OCI-LY1 (cell line): ENCODE measurements around the gene AXIN1.
A peak's percentile ranks its signal among the peaks of the same experiment; 100 is the strongest.

Experiments
- H2AFZ ChIP-seq: fragments of 200-600 bp; sonication (generic), shearing (Covaris generic); 2 replicates; pipeline ENCODE4 v1.6.0; 2014; ENCODE audit warnings: antibody characterized with exemption, mild to moderate bottlenecking, low read length
- H3F3A ChIP-seq: fragments of 200-600 bp; sonication (generic), shearing (Covaris generic); 2 replicates; pipeline ENCODE4 v1.6.0; 2014; ENCODE audit warnings: mild to moderate bottlenecking, antibody characterized with exemption, low read length, moderate library complexity; ENCODE audit not compliant: insufficient read depth
- H3K27ac ChIP-seq: fragments of 200-600 bp; sonication (generic); 2 replicates; pipeline ENCODE4 v1.5.1; 2014; ENCODE audit warnings: low read length, mixed run types, mild to moderate bottlenecking, low read depth; ENCODE audit not compliant: poor library complexity, severe bottlenecking
- H3K27me3 ChIP-seq: fragments of 200-600 bp; sonication (generic); 2 replicates; pipeline ENCODE4 v1.6.0; 2014; ENCODE audit warnings: antibody characterized with exemption, mild to moderate bottlenecking, low read length, moderate library complexity; ENCODE audit not compliant: insufficient read depth
- H3K36me3 ChIP-seq: fragments of 200-600 bp; sonication (generic); 2 replicates; pipeline ENCODE4 v1.6.1; 2014; ENCODE audit warnings: mild to moderate bottlenecking, antibody characterized with exemption, low read length, moderate library complexity, mixed read lengths; ENCODE audit not compliant: insufficient read depth
- H3K4me1 ChIP-seq: fragments of 200-600 bp; sonication (generic); 2 replicates; pipeline ENCODE4 v1.5.1; 2014; ENCODE audit warnings: mild to moderate bottlenecking, low read length, moderate library complexity; ENCODE audit not compliant: insufficient read depth, severe bottlenecking
- H3K4me2 ChIP-seq: fragments of 200-600 bp; sonication (generic), shearing (Covaris generic); 2 replicates; pipeline ENCODE4 v1.6.1; 2014; ENCODE audit warnings: low read length
- H3K4me3 ChIP-seq: fragments of 200-600 bp; sonication (generic); 2 replicates; pipeline ENCODE4 v1.5.1; 2014; ENCODE audit warnings: low read length, low read depth, mild to moderate bottlenecking, mixed read lengths; ENCODE audit not compliant: poor library complexity, severe bottlenecking
- H3K79me2 ChIP-seq: fragments of 200-600 bp; shearing (Covaris generic); 2 replicates; pipeline ENCODE4 v1.6.1; 2016; ENCODE audit warnings: mixed run types, low read length, mixed read lengths; ENCODE audit not compliant: insufficient read depth
- H3K9ac ChIP-seq: fragments of 200-600 bp; sonication (generic), shearing (Covaris generic); 2 replicates; pipeline ENCODE4 v1.6.1; 2014; ENCODE audit warnings: mild to moderate bottlenecking, low read length, mixed read lengths
- H3K9me2 ChIP-seq: fragments of 200-600 bp; sonication (generic), shearing (Covaris generic); 2 replicates; pipeline ENCODE4 v1.6.1; 2014; ENCODE audit warnings: low read depth, mild to moderate bottlenecking, low read length, mixed read lengths
- H3K9me3 ChIP-seq: fragments of 200-600 bp; shearing (Covaris generic); 2 replicates; pipeline ENCODE4 v1.6.1; 2014; ENCODE audit warnings: low read length, mixed read lengths
- H4K20me1 ChIP-seq: fragments of 200-600 bp; sonication (generic), shearing (Covaris generic); 2 replicates; pipeline ENCODE4 v1.6.0; 2016; ENCODE audit warnings: mild to moderate bottlenecking, low read length; ENCODE audit not compliant: insufficient read depth
- EZH2 ChIP-seq: fragments of 200-600 bp; sonication (generic), shearing (Covaris generic); IDR thresholded peaks from 2 replicates; pipeline ENCODE4 v1.8.0; 2017; ENCODE audit warnings: borderline replicate concordance, mixed run types, mild to moderate bottlenecking, antibody characterized with exemption, low read length, moderate library complexity, mixed read lengths
- TF ChIP-seq, protein P1 (sequence below): fragments of 200-600 bp; sonication (generic), shearing (Covaris generic); IDR thresholded peaks from 2 replicates; pipeline ENCODE4 v1.5.1; 2017; ENCODE audit warnings: mild to moderate bottlenecking, antibody characterized with exemption, low read length, moderate library complexity, mixed read lengths

The AXIN1 gene

DNA sequence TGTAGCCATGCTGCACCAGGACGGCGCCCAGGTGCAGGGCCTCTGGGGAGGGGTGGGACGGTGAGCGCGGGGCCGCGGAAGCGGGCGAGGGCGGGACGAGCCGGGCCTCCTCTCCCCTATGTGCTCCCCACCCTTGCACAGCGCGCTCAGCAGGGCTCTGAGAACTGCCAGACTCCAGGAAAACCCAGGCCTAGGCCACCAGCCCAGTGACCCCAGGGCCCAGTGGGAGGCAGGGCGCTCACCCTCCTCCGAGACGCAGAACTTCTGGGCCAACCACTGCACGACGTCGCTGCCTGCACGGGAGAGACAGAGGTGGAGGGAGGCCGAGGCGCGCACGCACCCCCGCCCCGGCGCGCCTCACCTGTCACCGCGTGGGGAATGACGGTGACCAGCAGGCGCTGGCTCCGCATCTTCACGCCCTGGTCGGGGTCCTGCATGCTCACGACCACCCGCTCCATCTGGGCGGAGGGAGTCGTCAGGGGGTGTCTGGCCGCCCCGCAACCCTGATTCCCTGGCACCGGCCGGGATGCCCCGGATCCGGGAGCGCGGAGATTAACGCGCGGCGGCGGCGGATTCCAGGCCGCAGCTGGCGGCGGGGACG lies 77.4 kb downstream of the AXIN1 start:
- Histone ChIP-seq H4K20me1 (no peaks in the 10 kb centered on the region), H3K9me3 (no peaks in the 10 kb centered on the region), H3K79me2 (no peaks in the 10 kb centered on the region), H3F3A (no peaks in the 10 kb centered on the region), H3K36me3 (no peaks in the 10 kb centered on the region), H3K4me1 (peaks cover 9% of the 10 kb centered on the region), H3K27ac (no peak overlapping the region), H3K9me2 (no peaks in the 10 kb centered on the region), H3K27me3 (peaks cover 11% of the 10 kb centered on the region; the same call in 1 of the 2 replicates), H3K4me2 (peak overlapping the region; percentile 64), H3K4me3 (peak overlapping the region; percentile 47), H2AFZ (no peak overlapping the region), H3K9ac (no peak overlapping the region)
- TF ChIP-seq, protein P1, sequence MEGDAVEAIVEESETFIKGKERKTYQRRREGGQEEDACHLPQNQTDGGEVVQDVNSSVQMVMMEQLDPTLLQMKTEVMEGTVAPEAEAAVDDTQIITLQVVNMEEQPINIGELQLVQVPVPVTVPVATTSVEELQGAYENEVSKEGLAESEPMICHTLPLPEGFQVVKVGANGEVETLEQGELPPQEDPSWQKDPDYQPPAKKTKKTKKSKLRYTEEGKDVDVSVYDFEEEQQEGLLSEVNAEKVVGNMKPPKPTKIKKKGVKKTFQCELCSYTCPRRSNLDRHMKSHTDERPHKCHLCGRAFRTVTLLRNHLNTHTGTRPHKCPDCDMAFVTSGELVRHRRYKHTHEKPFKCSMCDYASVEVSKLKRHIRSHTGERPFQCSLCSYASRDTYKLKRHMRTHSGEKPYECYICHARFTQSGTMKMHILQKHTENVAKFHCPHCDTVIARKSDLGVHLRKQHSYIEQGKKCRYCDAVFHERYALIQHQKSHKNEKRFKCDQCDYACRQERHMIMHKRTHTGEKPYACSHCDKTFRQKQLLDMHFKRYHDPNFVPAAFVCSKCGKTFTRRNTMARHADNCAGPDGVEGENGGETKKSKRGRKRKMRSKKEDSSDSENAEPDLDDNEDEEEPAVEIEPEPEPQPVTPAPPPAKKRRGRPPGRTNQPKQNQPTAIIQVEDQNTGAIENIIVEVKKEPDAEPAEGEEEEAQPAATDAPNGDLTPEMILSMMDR = no peak
- TF ChIP-seq EZH2 = no peak

DNA sequence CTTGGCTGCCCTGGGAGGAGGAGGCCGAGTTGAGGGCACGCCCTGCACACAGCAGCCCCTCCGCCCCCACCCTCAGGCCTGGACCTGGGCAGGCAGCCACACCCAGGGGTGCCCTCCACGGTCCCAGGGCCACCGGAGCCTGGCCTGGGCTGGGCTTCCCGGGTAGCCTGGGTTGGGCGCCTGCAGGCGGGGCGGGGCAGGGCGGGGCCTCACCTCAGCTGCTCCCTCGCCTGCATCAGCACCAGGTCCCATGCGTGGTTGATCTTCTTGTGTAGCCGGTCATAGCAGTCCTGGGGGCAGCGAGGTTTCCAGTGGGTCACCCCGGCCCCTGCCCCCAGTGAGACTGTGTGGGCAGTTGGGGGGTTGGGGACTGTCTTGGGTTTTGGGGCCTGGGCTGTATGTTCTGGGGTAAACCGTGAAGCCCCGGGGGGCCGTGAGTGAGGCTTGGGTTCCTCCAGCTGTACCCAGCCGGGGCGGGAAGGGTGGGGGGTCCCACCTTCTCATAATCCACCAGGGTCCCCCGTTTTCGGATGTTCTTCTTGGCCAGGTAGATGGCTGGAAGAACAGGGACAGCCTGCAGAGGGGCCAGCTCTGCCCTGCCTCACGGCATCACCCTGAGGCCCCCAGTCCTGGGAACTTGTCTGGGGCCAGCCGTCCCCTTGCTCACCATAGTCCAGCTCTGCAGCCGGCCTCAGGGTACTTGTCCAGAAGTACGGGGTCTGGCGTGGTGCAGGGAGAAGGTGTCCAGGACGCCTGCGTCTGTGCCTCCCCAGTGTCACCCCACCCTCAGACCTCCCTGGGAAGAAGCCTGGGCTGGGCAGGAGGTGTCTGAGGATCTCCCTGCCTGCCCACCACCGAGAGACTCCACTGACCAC lies 78.7 kb downstream of the AXIN1 start:
- Histone ChIP-seq H2AFZ (no peak overlapping the region), H3K4me2 (no peak overlapping the region; the same call in 1 of the 2 replicates), H3K27me3 (peaks cover 12% of the 10 kb centered on the region; the same call in 1 of the 2 replicates)

DNA sequence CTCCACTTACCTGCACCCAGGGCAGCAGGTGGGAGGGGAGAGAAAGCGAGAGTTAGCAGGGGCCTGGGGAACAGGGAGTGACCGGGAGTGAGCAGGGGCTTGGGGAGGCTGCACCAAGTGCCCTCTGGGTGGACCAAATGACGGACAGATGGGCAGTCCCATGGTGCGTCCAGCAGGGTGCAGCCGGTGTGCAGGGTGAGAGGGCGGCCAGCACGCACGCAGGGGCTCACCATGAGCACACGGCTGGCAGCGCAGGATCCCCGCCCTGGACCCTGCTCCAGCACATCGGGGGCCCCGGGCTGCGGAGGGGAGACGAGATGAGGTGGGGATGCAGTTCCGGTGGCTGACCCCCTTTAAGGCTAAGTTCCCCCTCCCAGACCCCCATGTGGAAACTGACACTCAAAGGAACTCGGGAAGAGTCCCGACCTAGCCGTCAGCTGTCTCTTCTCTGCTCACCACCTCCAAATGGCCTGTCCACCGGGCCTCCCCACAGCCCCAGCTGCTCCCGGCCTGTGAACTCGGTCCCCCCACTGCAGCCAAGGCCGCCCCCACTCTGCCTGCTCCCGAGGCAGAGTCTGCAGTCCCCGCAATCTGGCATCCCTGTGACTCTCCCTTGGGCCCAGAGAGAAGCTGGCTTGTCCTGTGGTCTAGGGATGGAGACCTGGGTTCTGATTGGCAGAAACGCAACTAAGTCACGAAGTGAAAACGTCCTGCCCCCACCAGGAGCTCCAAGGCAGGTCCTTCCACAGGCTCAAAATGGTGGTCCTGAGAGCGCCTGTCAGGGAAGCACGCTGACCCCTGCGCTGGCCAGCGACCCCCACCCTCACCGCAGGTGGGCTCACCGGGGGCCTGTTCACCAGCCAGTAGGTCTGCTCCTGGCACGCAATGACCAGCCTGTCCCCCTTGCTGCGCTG lies 79.6 kb downstream of the AXIN1 start:
- Histone ChIP-seq H3K36me3 (no peaks in the 10 kb centered on the region), H3F3A (no peaks in the 10 kb centered on the region), H3K9me2 (no peaks in the 10 kb centered on the region), H3K4me2 (no peak overlapping the region; the same call in 1 of the 2 replicates), H3K9ac (no peak overlapping the region), H3K27me3 (peaks cover 12% of the 10 kb centered on the region; the same call in 1 of the 2 replicates), H3K79me2 (no peaks in the 10 kb centered on the region), H3K9me3 (no peaks in the 10 kb centered on the region), H4K20me1 (no peaks in the 10 kb centered on the region), H3K4me1 (peaks cover 9% of the 10 kb centered on the region), H3K4me3 (no peak overlapping the region), H2AFZ (no peak overlapping the region), H3K27ac (no peak overlapping the region)
- TF ChIP-seq EZH2 = no peak
- TF ChIP-seq, protein P1 = no peak

More for the DNA sequence above, 78.7 kb downstream of the AXIN1 start:
- H4K20me1 ChIP-seq = no peaks in the 10 kb centered on the region
- H3K9ac ChIP-seq = no peak overlapping the region
- no peaks in the 10 kb centered on the region for H3K79me2 ChIP-seq
- H3K9me2 ChIP-seq = no peaks in the 10 kb centered on the region
- H3K4me3 ChIP-seq = no peak overlapping the region
- H3K9me3 ChIP-seq = no peaks in the 10 kb centered on the region
- H3K36me3 ChIP-seq = no peaks in the 10 kb centered on the region
- TF ChIP-seq, protein P1 = no peak
- TF ChIP-seq EZH2 = no peak
- H3F3A ChIP-seq = no peaks in the 10 kb centered on the region
- no peak overlapping the region for H3K27ac ChIP-seq
- H3K4me1 ChIP-seq = peaks cover 9% of the 10 kb centered on the region
